Measurements from ENCODE around the gene NDUFB2. TPM values are rescaled to one million over a fixed set of nuclear protein-coding genes. Genes with fewer than 3 reads are reported as not detected.
"Not testable (repeated sequence)": the region's sequence is repeated elsewhere in the genome, so short reads cannot be mapped to it uniquely, and the experiment has no call there.

The NDUFB2 gene
- total RNA-seq, 1 donor = 48.9 TPM

DNA sequence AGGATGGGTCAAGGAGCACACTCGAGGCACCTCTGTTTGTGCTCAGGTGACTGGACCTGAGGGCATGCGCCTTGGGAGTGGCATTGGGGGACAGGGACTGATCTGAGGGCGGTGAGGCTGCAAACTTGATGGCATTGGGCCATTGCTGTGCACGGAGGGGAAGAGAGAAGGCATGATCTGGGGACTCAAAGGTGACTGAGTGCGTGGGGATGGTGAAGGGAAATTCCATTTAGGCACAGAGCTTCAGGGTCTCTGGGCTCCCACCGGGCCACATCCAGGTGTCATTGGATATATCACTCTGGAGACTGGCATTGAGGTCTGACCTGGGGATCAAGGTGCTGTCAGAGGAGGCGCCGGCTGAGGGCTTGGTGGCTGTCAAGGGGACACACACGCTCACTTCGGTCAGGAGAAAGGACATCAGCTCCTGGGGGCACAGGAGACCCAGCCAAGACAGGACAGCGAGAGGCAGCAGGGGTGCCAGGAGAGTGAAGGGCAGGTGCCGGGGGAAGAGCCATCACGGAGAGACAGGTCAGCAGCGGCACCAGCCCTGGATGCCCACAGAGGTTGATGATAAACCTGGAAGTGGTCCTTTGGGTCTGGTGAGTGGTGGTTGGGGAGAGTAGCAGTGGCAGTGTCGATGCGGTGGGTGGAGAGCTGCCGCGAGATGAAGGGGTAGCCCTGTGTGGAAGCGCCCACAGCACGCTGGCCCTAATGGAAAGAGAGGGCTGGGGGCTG is 18.3 kb upstream of the NDUFB2 start:
- Histone ChIP-seq H3K4me1 (ENCODE audit: insufficient read depth, low read length) (peaks cover 39% of the 10 kb centered on the region), H3K9me3 (ENCODE audit: low read depth, low read length) (no peaks in the 10 kb centered on the region), H3K4me3 (ENCODE audit: low read length) (no peak overlapping the region), H3K27me3 (ENCODE audit: insufficient read depth, low read length) (no peaks in the 10 kb centered on the region)

DNA sequence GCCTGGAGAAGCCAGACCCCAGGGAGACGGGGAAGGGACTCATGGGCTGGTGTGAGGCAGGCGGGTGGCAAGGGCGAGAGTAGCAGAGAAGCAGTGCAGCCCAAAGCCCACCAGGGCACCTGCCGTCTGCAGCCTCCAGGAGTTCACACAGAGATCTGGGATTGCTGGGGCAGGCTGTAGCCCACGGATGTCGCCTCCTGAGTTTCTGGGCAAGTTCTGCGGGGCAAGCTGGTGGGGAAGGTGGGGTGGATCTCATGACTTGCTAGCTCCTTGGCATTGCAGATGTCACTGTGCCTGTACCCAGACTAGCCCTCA is 17.7 kb upstream of the NDUFB2 start:
- Histone ChIP-seq H3K4me3 (ENCODE audit: low read length) (no peak overlapping the region), H3K9me3 (ENCODE audit: low read depth, low read length) (no peaks in the 10 kb centered on the region), H3K4me1 (ENCODE audit: insufficient read depth, low read length) (peaks cover 34% of the 10 kb centered on the region), H3K27me3 (ENCODE audit: insufficient read depth, low read length) (no peaks in the 10 kb centered on the region)

DNA sequence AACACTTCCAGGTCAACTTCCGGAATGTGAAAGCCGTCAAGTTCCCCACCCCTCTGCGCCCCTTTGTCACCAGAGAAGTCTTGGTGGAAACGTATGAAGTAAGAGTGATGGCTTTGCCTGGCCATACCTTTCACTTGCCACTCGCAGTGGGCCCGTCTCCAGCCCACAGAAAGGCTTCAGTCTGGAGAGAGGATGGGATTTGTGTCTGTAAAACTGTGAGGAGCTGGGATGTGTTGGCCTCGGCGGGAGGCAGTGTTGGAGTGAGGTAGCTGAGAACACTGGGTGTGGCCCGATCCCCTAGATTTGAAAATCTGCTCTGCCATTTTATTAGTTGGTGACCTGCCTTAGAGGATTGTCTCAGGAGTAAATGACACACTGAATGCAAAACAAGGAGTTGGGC is 17.3 kb upstream of the NDUFB2 start:
- no peak overlapping the region for H3K4me3 ChIP-seq (ENCODE audit: low read length)

GRCh38 chr7:140680886-140681285 is 15.6 kb upstream of the NDUFB2 start:
- Histone ChIP-seq H3K9me3 (ENCODE audit: low read depth, low read length) (no peaks in the 10 kb centered on the region), H3K4me1 (ENCODE audit: insufficient read depth, low read length) (peaks cover 12% of the 10 kb centered on the region), H3K27me3 (ENCODE audit: insufficient read depth, low read length) (no peaks in the 10 kb centered on the region), H3K4me3 (ENCODE audit: low read length) (no peak overlapping the region)

More for the DNA sequence above, 17.3 kb upstream of the NDUFB2 start:
- Histone ChIP-seq H3K9me3 (ENCODE audit: low read depth, low read length) (no peaks in the 10 kb centered on the region), H3K27me3 (ENCODE audit: insufficient read depth, low read length) (no peaks in the 10 kb centered on the region), H3K4me1 (ENCODE audit: insufficient read depth, low read length) (peaks cover 29% of the 10 kb centered on the region)

- H3K4me1 ChIP-seq (ENCODE audit: insufficient read depth, low read length) = peaks cover 4% of the 10 kb centered on the region
- H3K9me3 ChIP-seq (ENCODE audit: low read depth, low read length) = no peaks in the 10 kb centered on the region
- no peaks in the 10 kb centered on the region for H3K27me3 ChIP-seq (ENCODE audit: insufficient read depth, low read length)
- H3K4me3 ChIP-seq (ENCODE audit: low read length) = no peak overlapping the region
Observed at GRCh38 chr7:140681766-140682165, 14.7 kb upstream of the NDUFB2 start.

- no peaks in the 10 kb centered on the region for H3K27me3 ChIP-seq (ENCODE audit: insufficient read depth, low read length)
- no peak overlapping the region for H3K4me3 ChIP-seq (ENCODE audit: low read length)
- no peaks in the 10 kb centered on the region for H3K4me1 ChIP-seq (ENCODE audit: insufficient read depth, low read length)
- no peaks in the 10 kb centered on the region for H3K9me3 ChIP-seq (ENCODE audit: low read depth, low read length)
Observed at GRCh38 chr7:140683657-140684056, 12.9 kb upstream of the NDUFB2 start.

- Histone ChIP-seq H3K9me3 (ENCODE audit: low read depth, low read length) (no peaks in the 10 kb centered on the region), H3K27me3 (ENCODE audit: insufficient read depth, low read length) (no peaks in the 10 kb centered on the region), H3K4me1 (ENCODE audit: insufficient read depth, low read length) (no peaks in the 10 kb centered on the region), H3K4me3 (ENCODE audit: low read length) (no peak overlapping the region)
Observed at GRCh38 chr7:140684066-140684950, 12.2 kb upstream of the NDUFB2 start.

DNA sequence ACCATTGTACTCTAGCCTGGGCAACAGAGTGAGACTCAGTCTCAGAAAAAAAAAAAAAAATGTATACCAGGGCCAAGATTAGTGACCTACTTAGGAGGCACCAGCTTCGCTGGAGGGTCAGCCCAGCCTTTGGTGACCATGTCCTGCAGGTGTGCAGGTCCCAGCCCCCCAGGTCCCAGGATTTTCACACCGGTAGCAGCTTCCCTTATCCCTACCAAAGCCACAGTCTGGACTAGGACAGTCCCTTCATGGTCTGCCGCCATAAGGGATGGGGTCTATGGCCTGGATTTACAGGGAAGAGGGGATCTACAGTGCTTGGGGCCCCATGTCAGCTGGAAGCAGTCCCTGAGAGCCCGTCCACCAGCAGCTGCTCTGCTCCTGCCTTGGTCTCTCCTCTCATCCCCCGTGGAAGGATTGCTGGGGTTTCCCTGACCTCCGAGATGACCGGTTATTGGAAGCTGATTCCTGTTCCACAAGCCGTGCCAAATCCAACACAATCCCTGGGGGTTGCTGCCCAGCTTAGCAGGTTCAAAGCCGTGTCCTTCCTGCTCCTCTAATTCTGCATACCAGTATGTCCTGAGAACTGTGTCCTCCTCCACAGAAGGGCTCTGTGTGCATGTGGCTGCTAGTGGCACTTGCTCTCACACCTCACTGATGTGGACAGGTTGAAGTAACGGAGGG is 11.0 kb upstream of the NDUFB2 start:
- H3K9me3 ChIP-seq (ENCODE audit: low read depth, low read length) = no peaks in the 10 kb centered on the region
- H3K4me1 ChIP-seq (ENCODE audit: insufficient read depth, low read length) = no peaks in the 10 kb centered on the region
- H3K4me3 ChIP-seq (ENCODE audit: low read length) = no peak overlapping the region
- no peaks in the 10 kb centered on the region for H3K27me3 ChIP-seq (ENCODE audit: insufficient read depth, low read length)

GRCh38 chr7:140686921-140687320 is 9.6 kb upstream of the NDUFB2 start:
- Histone ChIP-seq H3K27me3 (ENCODE audit: insufficient read depth, low read length) (no peaks in the 10 kb centered on the region), H3K4me1 (ENCODE audit: insufficient read depth, low read length) (no peaks in the 10 kb centered on the region), H3K9me3 (ENCODE audit: low read depth, low read length) (no peaks in the 10 kb centered on the region), H3K4me3 (ENCODE audit: low read length) (no peak overlapping the region)

DNA sequence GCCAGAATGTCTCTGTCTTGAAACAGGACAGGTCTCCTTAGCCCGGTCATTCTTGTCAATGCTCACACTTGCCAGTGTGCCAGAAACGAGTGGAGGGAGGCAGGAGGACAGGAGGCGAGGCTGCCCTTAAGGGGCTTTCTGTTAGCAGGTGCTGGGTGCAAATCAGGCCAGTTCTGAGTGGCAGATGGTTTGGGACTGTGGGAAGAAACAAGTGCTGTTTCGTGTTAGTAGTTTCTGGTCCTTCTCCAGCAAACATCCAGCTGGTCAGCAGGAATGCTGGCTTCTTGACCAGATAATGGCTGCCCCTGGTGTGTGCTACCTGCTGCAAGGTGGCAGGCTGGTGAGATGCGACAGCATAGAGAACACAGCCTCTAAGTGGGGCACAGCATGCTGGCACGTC is 8.2 kb upstream of the NDUFB2 start:
- Histone ChIP-seq H3K27me3 (ENCODE audit: insufficient read depth, low read length) (no peaks in the 10 kb centered on the region), H3K9me3 (ENCODE audit: low read depth, low read length) (no peaks in the 10 kb centered on the region), H3K4me1 (ENCODE audit: insufficient read depth, low read length) (no peaks in the 10 kb centered on the region), H3K4me3 (ENCODE audit: low read length) (no peak overlapping the region)

GRCh38 chr7:140689199-140690152 is 7.0 kb upstream of the NDUFB2 start:
- Histone ChIP-seq H3K9me3 (ENCODE audit: low read depth, low read length) (no peaks in the 10 kb centered on the region), H3K27me3 (ENCODE audit: insufficient read depth, low read length) (no peaks in the 10 kb centered on the region), H3K4me1 (ENCODE audit: insufficient read depth, low read length) (no peaks in the 10 kb centered on the region), H3K4me3 (ENCODE audit: low read length) (no peak overlapping the region)

GRCh38 chr7:140691376-140692045 is 5.0 kb upstream of the NDUFB2 start:
- Histone ChIP-seq H3K9me3 (ENCODE audit: low read depth, low read length) (no peaks in the 10 kb centered on the region), H3K4me3 (ENCODE audit: low read length) (no peak overlapping the region), H3K27me3 (ENCODE audit: insufficient read depth, low read length) (no peaks in the 10 kb centered on the region), H3K4me1 (ENCODE audit: insufficient read depth, low read length) (peaks cover 7% of the 10 kb centered on the region)

GRCh38 chr7:140693849-140694248 is 2.7 kb upstream of the NDUFB2 start:
- not testable (repeated sequence) for H3K27me3 ChIP-seq (ENCODE audit: insufficient read depth, low read length); H3K9me3 ChIP-seq (ENCODE audit: low read depth, low read length); H3K4me3 ChIP-seq (ENCODE audit: low read length)
- peaks cover 21% of the 10 kb centered on the region for H3K4me1 ChIP-seq (ENCODE audit: insufficient read depth, low read length)

DNA sequence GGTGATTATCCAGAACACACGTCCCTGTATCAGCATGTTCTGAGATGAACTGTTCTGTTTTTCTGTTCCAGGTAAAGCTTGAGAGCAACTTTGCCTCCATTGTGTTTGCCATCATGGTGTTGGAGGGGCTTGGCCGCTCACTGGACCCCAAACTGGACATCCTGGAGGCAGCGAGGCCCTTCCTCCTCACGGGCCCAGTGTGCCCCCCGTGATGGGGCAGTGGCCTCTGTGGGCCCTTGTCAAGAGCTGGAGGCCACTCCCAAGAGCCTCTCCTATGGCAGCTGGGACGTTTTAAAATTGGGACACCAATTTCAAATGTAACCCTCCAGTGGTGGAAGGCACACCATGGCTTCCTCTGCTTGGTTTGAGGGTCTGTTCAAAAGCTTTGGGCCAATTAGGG is 1.9 kb upstream of the NDUFB2 start:
- H3K27me3 ChIP-seq (ENCODE audit: insufficient read depth, low read length) = no peaks in the 10 kb centered on the region
- H3K9me3 ChIP-seq (ENCODE audit: low read depth, low read length) = no peaks in the 10 kb centered on the region
- H3K4me3 ChIP-seq (ENCODE audit: low read length) = no peak overlapping the region
- H3K4me1 ChIP-seq (ENCODE audit: insufficient read depth, low read length) = peaks cover 21% of the 10 kb centered on the region
